GM12801 (cell line): ENCODE results near the gene EHBP1L1.

ENCODE experiments used
- TF ChIP-seq, protein P1 (sequence below): IDR thresholded peaks from one replicate; pipeline ENCODE4 v1.5.1; 2011; ENCODE audit warnings: control low read depth; ENCODE audit not compliant: insufficient read length; ENCODE audit errors: extremely low read depth

The EHBP1L1 gene

GRCh38 chr11:65585396-65586246, 9.8 kb downstream of the EHBP1L1 start:
- TF ChIP-seq, protein P1, sequence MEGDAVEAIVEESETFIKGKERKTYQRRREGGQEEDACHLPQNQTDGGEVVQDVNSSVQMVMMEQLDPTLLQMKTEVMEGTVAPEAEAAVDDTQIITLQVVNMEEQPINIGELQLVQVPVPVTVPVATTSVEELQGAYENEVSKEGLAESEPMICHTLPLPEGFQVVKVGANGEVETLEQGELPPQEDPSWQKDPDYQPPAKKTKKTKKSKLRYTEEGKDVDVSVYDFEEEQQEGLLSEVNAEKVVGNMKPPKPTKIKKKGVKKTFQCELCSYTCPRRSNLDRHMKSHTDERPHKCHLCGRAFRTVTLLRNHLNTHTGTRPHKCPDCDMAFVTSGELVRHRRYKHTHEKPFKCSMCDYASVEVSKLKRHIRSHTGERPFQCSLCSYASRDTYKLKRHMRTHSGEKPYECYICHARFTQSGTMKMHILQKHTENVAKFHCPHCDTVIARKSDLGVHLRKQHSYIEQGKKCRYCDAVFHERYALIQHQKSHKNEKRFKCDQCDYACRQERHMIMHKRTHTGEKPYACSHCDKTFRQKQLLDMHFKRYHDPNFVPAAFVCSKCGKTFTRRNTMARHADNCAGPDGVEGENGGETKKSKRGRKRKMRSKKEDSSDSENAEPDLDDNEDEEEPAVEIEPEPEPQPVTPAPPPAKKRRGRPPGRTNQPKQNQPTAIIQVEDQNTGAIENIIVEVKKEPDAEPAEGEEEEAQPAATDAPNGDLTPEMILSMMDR: no peak

- TF ChIP-seq, protein P1: no peak
Measured at GRCh38 chr11:65586247-65586630, 10.4 kb downstream of the EHBP1L1 start.

DNA sequence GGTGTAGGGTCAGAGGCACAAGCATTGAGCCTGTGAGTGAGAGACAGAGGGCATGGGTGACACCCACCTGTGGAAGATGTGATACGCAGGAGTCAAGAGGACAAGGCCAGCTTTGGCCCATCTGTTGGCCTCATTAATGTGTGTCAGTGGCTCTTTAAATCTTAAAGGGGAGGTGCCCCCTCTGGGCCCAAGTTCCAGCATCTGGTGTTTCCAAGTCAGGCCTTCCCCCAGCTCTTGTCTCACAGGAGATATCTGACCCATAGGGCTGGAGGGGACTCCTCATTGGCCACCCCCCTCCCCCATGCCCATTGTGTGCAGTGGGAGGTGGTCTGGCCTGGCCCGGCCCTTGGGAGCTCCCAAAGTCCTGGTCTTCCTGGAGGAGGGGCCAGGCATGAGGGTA, 10.8 kb downstream of the EHBP1L1 start:
- TF ChIP-seq, protein P1: no peak

- TF ChIP-seq, protein P1: no peak
Measured at GRCh38 chr11:65588199-65589054, 12.6 kb downstream of the EHBP1L1 start.

GRCh38 chr11:65589444-65590239, 13.8 kb downstream of the EHBP1L1 start:
- TF ChIP-seq, protein P1: no peak

GRCh38 chr11:65590240-65590738, 14.4 kb downstream of the EHBP1L1 start:
- TF ChIP-seq, protein P1: no peak
